ENCODE measurements around the gene G0S2.
"Not testable (repeated sequence)": the region's sequence is repeated elsewhere in the genome, so short reads cannot be mapped to it uniquely, and the experiment has no call there.

The G0S2 gene

DNA sequence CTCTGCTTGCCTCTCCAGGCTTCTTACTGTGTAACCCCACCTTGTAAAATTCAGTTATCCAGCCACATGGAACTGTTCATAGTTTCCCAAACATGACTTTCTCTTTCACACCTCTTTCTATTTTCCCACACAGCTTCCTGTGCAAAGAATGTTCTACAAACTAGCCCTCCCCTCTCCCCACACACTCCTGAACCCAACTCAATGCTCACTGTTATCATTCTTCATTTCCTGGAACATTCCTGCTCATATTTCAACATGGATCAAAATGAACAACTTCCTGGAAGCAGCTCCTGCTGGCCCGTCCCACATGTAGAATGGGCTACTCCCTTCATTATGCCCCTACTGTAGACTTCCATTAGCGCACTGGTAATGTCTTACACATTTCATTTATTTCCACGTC lies 21.9 kb downstream of the G0S2 start:
- no peaks in the 10 kb centered on the region for H3K36me3 ChIP-seq (ENCODE audit: control insufficient read depth, low read length)
- no peak overlapping the region for H3K27ac ChIP-seq (ENCODE audit: low read depth, low read length)
- H3K4me1 ChIP-seq (ENCODE audit: control insufficient read depth, low read length): no peaks in the 10 kb centered on the region
- no peaks in the 10 kb centered on the region for H4K20me1 ChIP-seq (ENCODE audit: control insufficient read depth, insufficient read depth, low read depth, low read length)
- TF ChIP-seq, protein P1, sequence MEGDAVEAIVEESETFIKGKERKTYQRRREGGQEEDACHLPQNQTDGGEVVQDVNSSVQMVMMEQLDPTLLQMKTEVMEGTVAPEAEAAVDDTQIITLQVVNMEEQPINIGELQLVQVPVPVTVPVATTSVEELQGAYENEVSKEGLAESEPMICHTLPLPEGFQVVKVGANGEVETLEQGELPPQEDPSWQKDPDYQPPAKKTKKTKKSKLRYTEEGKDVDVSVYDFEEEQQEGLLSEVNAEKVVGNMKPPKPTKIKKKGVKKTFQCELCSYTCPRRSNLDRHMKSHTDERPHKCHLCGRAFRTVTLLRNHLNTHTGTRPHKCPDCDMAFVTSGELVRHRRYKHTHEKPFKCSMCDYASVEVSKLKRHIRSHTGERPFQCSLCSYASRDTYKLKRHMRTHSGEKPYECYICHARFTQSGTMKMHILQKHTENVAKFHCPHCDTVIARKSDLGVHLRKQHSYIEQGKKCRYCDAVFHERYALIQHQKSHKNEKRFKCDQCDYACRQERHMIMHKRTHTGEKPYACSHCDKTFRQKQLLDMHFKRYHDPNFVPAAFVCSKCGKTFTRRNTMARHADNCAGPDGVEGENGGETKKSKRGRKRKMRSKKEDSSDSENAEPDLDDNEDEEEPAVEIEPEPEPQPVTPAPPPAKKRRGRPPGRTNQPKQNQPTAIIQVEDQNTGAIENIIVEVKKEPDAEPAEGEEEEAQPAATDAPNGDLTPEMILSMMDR (IDR thresholded peaks at IDR 0.05; ENCODE audit: low read depth, low read length, poor library complexity, severe bottlenecking): no peak
- no peak for TF ChIP-seq EZH2phosphoT487 (IDR thresholded peaks at IDR 0.05; ENCODE audit: borderline replicate concordance, low read length)
- no peak overlapping the region for H3K4me3 ChIP-seq (ENCODE audit: low read length)
- no peaks in the 10 kb centered on the region for H3K79me2 ChIP-seq (ENCODE audit: control insufficient read depth, low read length)
- H3K4me2 ChIP-seq (ENCODE audit: low read length): no peak overlapping the region
- H3K27me3 ChIP-seq (ENCODE audit: control insufficient read depth, low read length): peaks cover 10% of the 10 kb centered on the region
- H3K9me2 ChIP-seq (replicated peaks; ENCODE audit: control insufficient read depth, low read length): no peaks in the 10 kb centered on the region
- no peaks in the 10 kb centered on the region for H3K9me3 ChIP-seq (ENCODE audit: control insufficient read depth, insufficient read depth, low read length)
- H3F3A ChIP-seq (ENCODE audit: control insufficient read depth, insufficient read depth): no peaks in the 10 kb centered on the region

DNA sequence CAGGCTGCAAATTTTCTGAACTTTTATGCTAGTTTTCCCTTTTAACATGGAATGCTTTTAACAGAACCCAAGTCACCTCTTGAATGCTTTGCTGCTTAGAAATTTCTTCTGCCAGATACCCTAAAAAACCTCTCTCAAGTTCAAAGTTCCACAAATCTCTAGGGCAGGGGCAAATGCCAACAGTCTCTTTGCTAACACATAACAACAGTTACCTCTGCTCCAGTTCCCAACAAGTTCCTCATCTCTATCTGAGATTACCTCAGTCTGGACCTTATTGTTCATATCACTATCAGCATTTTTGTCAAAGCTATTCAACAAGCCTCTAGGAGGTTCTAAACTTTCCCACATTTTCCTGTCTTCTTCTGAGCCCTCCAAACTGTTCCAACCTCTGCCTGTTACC lies 25.5 kb downstream of the G0S2 start:
- not testable (repeated sequence) for H3K4me2 ChIP-seq (ENCODE audit: low read length); H3K36me3 ChIP-seq (ENCODE audit: control insufficient read depth, low read length); H3K4me3 ChIP-seq (ENCODE audit: low read length); H3K4me1 ChIP-seq (ENCODE audit: control insufficient read depth, low read length); H3F3A ChIP-seq (ENCODE audit: control insufficient read depth, insufficient read depth); H3K9me2 ChIP-seq (replicated peaks; ENCODE audit: control insufficient read depth, low read length); H4K20me1 ChIP-seq (ENCODE audit: control insufficient read depth, insufficient read depth, low read depth, low read length); H3K79me2 ChIP-seq (ENCODE audit: control insufficient read depth, low read length); H3K9me3 ChIP-seq (ENCODE audit: control insufficient read depth, insufficient read depth, low read length); H3K27ac ChIP-seq (ENCODE audit: low read depth, low read length)
- H3K27me3 ChIP-seq (ENCODE audit: control insufficient read depth, low read length): peaks cover 10% of the 10 kb centered on the region

DNA sequence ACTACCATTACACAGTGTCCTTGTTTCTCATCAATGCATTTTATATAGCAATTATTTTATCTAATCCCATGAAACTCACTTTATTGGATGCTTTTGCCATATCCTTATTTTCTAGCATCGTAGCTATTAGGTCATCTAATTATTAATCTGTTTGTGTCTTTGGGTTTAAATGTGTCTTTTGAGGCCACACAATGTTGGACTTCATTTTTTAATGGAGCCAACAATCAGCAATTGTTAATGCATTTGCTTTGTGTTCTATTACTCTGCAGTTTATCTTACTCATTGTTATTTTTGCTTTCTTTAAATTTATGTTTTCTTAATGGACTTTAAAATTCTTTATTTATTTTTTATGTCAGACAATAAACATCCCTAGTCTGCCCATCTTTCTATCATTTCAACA lies 27.6 kb downstream of the G0S2 start:
- Histone ChIP-seq H3K4me3 (ENCODE audit: low read length) (no peak overlapping the region), H3K79me2 (ENCODE audit: control insufficient read depth, low read length) (no peaks in the 10 kb centered on the region), H3K9me3 (ENCODE audit: control insufficient read depth, insufficient read depth, low read length) (no peaks in the 10 kb centered on the region), H3K36me3 (ENCODE audit: control insufficient read depth, low read length) (no peaks in the 10 kb centered on the region), H3K27me3 (ENCODE audit: control insufficient read depth, low read length) (peaks cover 14% of the 10 kb centered on the region), H3K4me1 (ENCODE audit: control insufficient read depth, low read length) (no peaks in the 10 kb centered on the region), H3F3A (ENCODE audit: control insufficient read depth, insufficient read depth) (no peaks in the 10 kb centered on the region), H3K27ac (ENCODE audit: low read depth, low read length) (no peak overlapping the region), H3K4me2 (ENCODE audit: low read length) (no peak overlapping the region), H3K9me2 (replicated peaks; ENCODE audit: control insufficient read depth, low read length) (no peaks in the 10 kb centered on the region), H4K20me1 (ENCODE audit: control insufficient read depth, insufficient read depth, low read depth, low read length) (no peaks in the 10 kb centered on the region)
- TF ChIP-seq EZH2phosphoT487 (IDR thresholded peaks at IDR 0.05; ENCODE audit: borderline replicate concordance, low read length): no peak
- TF ChIP-seq, protein P1 (IDR thresholded peaks at IDR 0.05; ENCODE audit: low read depth, low read length, poor library complexity, severe bottlenecking): no peak

DNA sequence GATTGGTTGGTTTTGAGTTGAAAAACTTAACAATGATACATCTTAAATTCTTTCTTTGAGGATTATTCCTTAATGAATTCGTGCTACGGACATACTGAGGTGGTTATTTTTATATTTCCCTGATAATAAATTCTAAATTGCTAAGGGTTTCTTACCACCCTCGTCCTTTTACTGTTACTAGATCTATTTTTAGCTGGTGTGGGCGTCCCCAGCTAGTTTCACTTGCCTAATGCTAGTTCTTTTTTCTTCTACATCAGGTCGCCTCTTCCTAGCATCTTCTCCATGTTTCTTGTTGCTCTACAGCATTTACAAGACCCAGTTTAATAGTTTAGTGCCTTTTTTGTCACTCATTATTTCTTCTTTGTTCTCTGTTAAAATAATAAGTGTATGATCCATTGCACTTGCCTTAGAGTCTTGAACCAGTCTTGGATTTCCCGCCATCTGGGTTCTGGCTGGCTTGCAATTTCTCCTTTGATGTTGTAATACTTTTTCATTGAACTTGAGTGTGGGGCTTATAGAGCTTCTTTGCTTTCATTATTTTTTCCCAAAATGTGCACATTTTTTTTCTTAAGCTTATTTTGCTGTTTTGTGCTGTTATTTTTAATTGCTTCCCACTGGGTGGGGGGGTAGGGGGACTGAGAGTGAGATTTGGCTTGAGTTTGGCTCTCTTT lies 28.8 kb downstream of the G0S2 start:
- Histone ChIP-seq H3K4me2 (ENCODE audit: low read length) (no peak overlapping the region), H3K9me2 (replicated peaks; ENCODE audit: control insufficient read depth, low read length) (no peaks in the 10 kb centered on the region), H3K27ac (ENCODE audit: low read depth, low read length) (no peak overlapping the region), H3K79me2 (ENCODE audit: control insufficient read depth, low read length) (no peaks in the 10 kb centered on the region), H3K36me3 (ENCODE audit: control insufficient read depth, low read length) (no peaks in the 10 kb centered on the region), H4K20me1 (ENCODE audit: control insufficient read depth, insufficient read depth, low read depth, low read length) (no peaks in the 10 kb centered on the region), H3K4me1 (ENCODE audit: control insufficient read depth, low read length) (no peaks in the 10 kb centered on the region), H3K27me3 (ENCODE audit: control insufficient read depth, low read length) (peaks cover 15% of the 10 kb centered on the region), H3K9me3 (ENCODE audit: control insufficient read depth, insufficient read depth, low read length) (no peaks in the 10 kb centered on the region), H3K4me3 (ENCODE audit: low read length) (no peak overlapping the region), H3F3A (ENCODE audit: control insufficient read depth, insufficient read depth) (no peaks in the 10 kb centered on the region)
- TF ChIP-seq, protein P1 (IDR thresholded peaks at IDR 0.05; ENCODE audit: low read depth, low read length, poor library complexity, severe bottlenecking): no peak
- TF ChIP-seq EZH2phosphoT487 (IDR thresholded peaks at IDR 0.05; ENCODE audit: borderline replicate concordance, low read length): no peak
